NCI-H510A (cell line): Measurements from ENCODE around the gene MON1A.
A peak's percentile ranks its signal among the peaks of the same experiment; 100 is the strongest.
"Not testable (repeated sequence)": the region's sequence is repeated elsewhere in the genome, so short reads cannot be mapped to it uniquely, and the experiment has no call there.

Experiments used
- DNase-seq: peaks from one replicate; lab custom pipeline; 2025; lab: John Stamatoyannopoulos, UW

Gene MON1A

GRCh38 chr3:49929291-49930167 is at the start of gene MON1A:
TSS of gene MON1A (minus strand) at chr3:49929811. CDS start at chr3:49913346, 16,465 bp downstream.
- DNase-seq = peak; percentile 69

GRCh38 chr3:49976942-49977341 is 47.3 kb upstream of the MON1A start:
- no peak for DNase-seq

GRCh38 chr3:49972656-49973055 is 43.0 kb upstream of the MON1A start:
- DNase-seq = no peak

- DNase-seq = no peak
Measured at GRCh38 chr3:49968346-49968745, 38.7 kb upstream of the MON1A start.

GRCh38 chr3:49967291-49967690 is 37.7 kb upstream of the MON1A start:
- no peak for DNase-seq

GRCh38 chr3:49966233-49966942 is 36.8 kb upstream of the MON1A start:
- no peak for DNase-seq

- DNase-seq = no peak
Measured at GRCh38 chr3:49955636-49956035, 26.0 kb upstream of the MON1A start.

- no peak for DNase-seq
Measured at GRCh38 chr3:49952924-49953323, 23.3 kb upstream of the MON1A start.

- no peak for DNase-seq
Measured at GRCh38 chr3:49942651-49943050, 13.0 kb upstream of the MON1A start.

- DNase-seq = no peak
Measured at GRCh38 chr3:49940667-49941249, 11.1 kb upstream of the MON1A start.

- DNase-seq = peak; percentile 95
Measured at GRCh38 chr3:49939858-49940666, 10.5 kb upstream of the MON1A start, which contains the start of gene RBM6. TSS of gene RBM6 (plus strand) at chr3:49940150. CDS start at chr3:49962642, 22,492 bp downstream.

GRCh38 chr3:49937090-49937489 is 7.5 kb upstream of the MON1A start:
- no peak for DNase-seq

GRCh38 chr3:49932281-49932680 is 2.7 kb upstream of the MON1A start:
- not testable (repeated sequence) for DNase-seq

GRCh38 chr3:49930922-49931321 is 1.3 kb upstream of the MON1A start:
- peak; percentile 58 for DNase-seq

GRCh38 chr3:49930168-49930690 is 618 bp upstream of the MON1A start:
- no peak for DNase-seq

- DNase-seq = no peak
Measured at GRCh38 chr3:49928481-49929017, 1.1 kb downstream of the MON1A start.

- no peak for DNase-seq
Measured at GRCh38 chr3:49927798-49928197, 1.8 kb downstream of the MON1A start.

- DNase-seq = no peak
Measured at GRCh38 chr3:49926117-49926728, 3.4 kb downstream of the MON1A start.

- no peak for DNase-seq
Measured at GRCh38 chr3:49925485-49925884, 4.1 kb downstream of the MON1A start.

- DNase-seq = no peak
Measured at GRCh38 chr3:49924683-49925082, 4.9 kb downstream of the MON1A start.
